HG02763 (cell line): Measurements from ENCODE around the gene PEAR1.

Experiments used
- ATAC-seq: cut with Tn5 transposase; IDR thresholded peaks from one replicate; pipeline ENCODE4 v1.9.1; 2021; ENCODE audit warnings: mild to moderate bottlenecking, moderate library complexity; ENCODE audit not compliant: unreplicated experiment

The PEAR1 gene

DNA sequence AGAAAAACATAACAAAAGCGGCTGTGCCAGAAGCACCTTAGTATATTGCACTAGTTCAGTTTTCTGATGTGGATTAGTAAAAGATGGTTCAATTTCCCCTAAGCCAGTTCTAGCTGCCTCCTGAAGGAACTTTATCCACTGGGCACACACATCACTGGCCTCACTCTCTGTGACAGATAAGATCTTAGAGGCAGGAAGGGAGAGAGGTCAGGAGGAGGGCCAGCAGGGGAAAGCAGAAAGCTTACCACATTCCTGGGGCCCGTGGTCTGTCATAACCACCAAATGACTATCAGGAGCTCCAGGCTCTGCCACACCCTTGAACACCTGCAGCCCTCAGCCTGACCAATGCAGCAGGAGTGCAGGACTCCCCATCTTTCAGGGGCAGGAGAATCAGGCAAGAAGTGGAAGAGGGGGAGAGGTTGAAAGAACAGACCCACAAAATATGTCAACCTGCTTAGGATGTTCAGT lies 64.8 kb downstream of the PEAR1 start:
- no peak for ATAC-seq

DNA sequence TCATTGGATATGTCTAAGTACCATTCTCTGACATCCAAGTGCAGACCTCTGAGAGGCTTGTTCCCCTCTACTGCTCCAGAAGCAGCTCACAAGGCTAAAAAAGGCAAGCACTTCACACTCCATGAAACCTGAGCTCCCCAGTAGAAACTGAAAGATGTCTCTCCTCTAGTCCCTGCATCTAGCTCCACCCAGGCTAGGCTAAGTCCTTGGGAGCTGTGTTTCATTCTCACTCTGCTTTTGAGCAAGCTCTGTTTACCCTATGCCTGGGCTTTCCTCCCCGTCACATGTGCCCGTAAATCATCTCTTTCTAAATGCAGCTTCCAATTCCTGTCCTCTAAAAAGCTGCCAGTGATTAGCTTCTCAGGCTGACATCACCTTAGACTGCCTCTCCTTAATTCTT lies 65.9 kb downstream of the PEAR1 start:
- no peak for ATAC-seq

DNA sequence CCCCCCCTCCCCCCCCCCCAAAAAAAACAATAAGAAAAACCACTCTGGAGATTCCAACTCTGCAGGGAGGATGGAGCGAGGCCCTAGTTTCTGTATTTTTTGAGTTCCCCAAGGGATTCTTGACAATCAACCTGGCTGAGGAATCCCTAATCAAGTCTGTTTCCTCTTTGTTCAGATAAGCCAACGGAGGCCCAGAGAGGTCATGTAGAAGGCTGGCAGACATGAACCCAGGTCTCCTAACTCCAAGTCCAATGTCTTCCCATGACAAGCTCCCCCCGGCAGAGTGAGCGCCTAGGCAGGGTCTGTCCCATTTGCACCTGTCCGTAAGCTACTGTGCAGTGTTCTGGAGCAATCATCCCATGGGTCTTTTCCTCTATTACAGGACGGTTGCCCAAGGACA lies 66.4 kb downstream of the PEAR1 start:
- ATAC-seq, result no peak

- no peak for ATAC-seq
Measured at GRCh38 chr1:156961709-156962108, 68.2 kb downstream of the PEAR1 start.

DNA sequence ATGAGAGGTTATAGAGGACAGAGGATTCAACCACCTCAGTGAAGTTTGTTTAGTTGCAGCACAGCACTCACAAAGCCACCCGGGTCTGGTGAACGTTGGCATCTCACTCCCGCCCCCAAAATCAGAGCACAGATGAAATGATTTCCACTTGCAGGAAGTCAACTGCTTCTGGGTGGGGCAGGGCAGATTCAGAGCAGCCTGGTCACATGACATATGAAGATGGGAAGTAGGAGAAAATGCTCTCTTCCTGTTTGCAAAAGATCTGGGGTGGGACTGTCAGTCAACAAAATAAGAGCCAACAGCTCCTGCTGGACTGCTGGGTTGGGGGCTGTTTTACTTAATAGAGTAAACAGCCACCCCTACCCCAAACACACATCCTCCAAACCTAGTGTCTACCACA lies 70.1 kb downstream of the PEAR1 start:
- ATAC-seq, result no peak

DNA sequence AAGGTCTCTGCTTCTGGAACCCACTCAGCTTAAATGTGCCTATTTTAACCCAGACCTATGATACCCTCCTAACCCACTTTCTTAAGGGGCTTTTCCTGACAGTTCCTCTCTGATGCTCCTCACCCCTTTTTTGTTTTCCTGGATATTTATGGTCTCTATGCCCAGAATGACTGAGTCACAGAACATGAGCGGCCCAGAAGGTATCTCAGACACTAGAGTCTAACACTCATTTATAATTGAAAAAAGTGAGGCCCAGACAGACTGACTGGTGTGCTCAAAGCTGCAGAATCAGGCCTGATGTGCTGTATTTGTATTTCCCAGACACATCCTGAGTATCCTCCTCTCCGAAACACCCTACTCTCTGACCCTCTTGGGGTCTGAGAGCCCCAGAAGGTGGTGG lies 70.9 kb downstream of the PEAR1 start:
- ATAC-seq, result no peak
